Coronary artery (tissue), 2 donors: ENCODE data around the gene TMEM150B.

Source experiments
- DNase-seq: peaks from one replicate; pipeline ENCODE4 v3.0.0-alpha.2; 2017; ENCODE audit warnings: low spot score
- H3K27ac ChIP-seq, 2 donors: fragments of 200-600 bp; sonication (generic); one replicate each; pipeline ENCODE4 v1.5.1; 2016 to 2019
- H3K4me3 ChIP-seq: fragments of 200-600 bp; sonication (generic); 2 replicates; pipeline ENCODE4 v1.5.1; 2016; ENCODE audit warnings: mild to moderate bottlenecking, moderate library complexity
- CTCF ChIP-seq: fragments of 200-600 bp; sonication (generic); IDR thresholded peaks from one replicate; pipeline ENCODE4 v1.5.1; 2019; ENCODE audit warnings: antibody characterized with exemption

The TMEM150B gene

GRCh38 chr19:55278391-55279135, 46.6 kb downstream of the TMEM150B start:
- Histone ChIP-seq H3K27ac (no peak overlapping the region), H3K4me3 (no peak overlapping the region)
- no peak for DNase-seq

GRCh38 chr19:55277494-55277893, 47.6 kb downstream of the TMEM150B start:
- no peak for DNase-seq
- Histone ChIP-seq H3K27ac (no peak overlapping the region), H3K4me3 (no peak overlapping the region)
- no peak for TF ChIP-seq CTCF

More at GRCh38 chr19:55278391-55279135, 46.6 kb downstream of the TMEM150B start:
- TF ChIP-seq CTCF: no peak

- Histone ChIP-seq H3K27ac (no peak overlapping the region), H3K4me3 (no peak overlapping the region)
- TF ChIP-seq CTCF: no peak
- no peak for DNase-seq
These were observed 48.3 kb downstream of the TMEM150B start for GRCh38 chr19:55276720-55277430.

GRCh38 chr19:55275851-55276719, 49.1 kb downstream of the TMEM150B start:
- Histone ChIP-seq H3K4me3 (no peak overlapping the region), H3K27ac (no peak overlapping the region)
- TF ChIP-seq CTCF: no peak

GRCh38 chr19:55273978-55274707, 51.0 kb downstream of the TMEM150B start:
- Histone ChIP-seq H3K4me3 (no peak overlapping the region), H3K27ac (no peak overlapping the region)
- TF ChIP-seq CTCF: no peak
- no peak for DNase-seq

More at GRCh38 chr19:55275851-55276719, 49.1 kb downstream of the TMEM150B start:
- DNase-seq: no peak

GRCh38 chr19:55272142-55272541, 53.0 kb downstream of the TMEM150B start:
- no peak for TF ChIP-seq CTCF
- no peak for DNase-seq
- no peak overlapping the region for H3K27ac ChIP-seq
- H3K4me3 ChIP-seq: no peak overlapping the region
